K562 (cell line): ENCODE measurements around the gene CEBPE. TPM values are rescaled to one million over a fixed set of nuclear protein-coding genes. Genes with fewer than 3 reads are reported as not detected.

Experiments used
- DMBX1 ChIP-seq: fragments of 250-450 bp; sonication (Bioruptor Pico); IDR thresholded peaks from 2 replicates; pipeline ENCODE4 v1.8.0; 2022; ENCODE audit warnings: inconsistent platforms, mild to moderate bottlenecking, moderate library complexity, borderline replicate concordance
- ELF4 ChIP-seq: fragments of 450-650 bp; formaldehyde crosslinking; IDR thresholded peaks from 2 replicates; pipeline ENCODE4 v1.4.0; 2022; ENCODE audit warnings: missing genetic modification characterization
- GABPB2 ChIP-seq: fragments of 250-450 bp; sonication (Bioruptor Pico); conservative IDR thresholded peaks from 2 replicates; pipeline ENCODE4 v1.5.1; 2021; ENCODE audit warnings: mild to moderate bottlenecking
- GATAD2A ChIP-seq: fragments of 450-650 bp; IDR thresholded peaks from 2 replicates; pipeline ENCODE4 v1.6.1; 2017
- HOXB6 ChIP-seq: fragments of 250-450 bp; sonication (Bioruptor Pico); IDR thresholded peaks from 2 replicates; pipeline ENCODE4 v1.5.1; 2022; ENCODE audit warnings: mild to moderate bottlenecking, borderline replicate concordance
- MAZ ChIP-seq, 2 experiments: fragments of 450-650 bp in 1 of 2; sonication (generic) in 1 of 2; formaldehyde crosslinking; IDR thresholded peaks in 1 of 2; conservative IDR thresholded peaks in 1 of 2; 2 replicates each; pipeline versions ENCODE4 v1.4.0 to v1.5.0; 2020; ENCODE audit warnings: mild to moderate bottlenecking in 1 of 2, missing genetic modification reagents in 1 of 2
- NCOA6 ChIP-seq: fragments of 450-650 bp; IDR thresholded peaks from 2 replicates; pipeline ENCODE4 v1.6.1; 2017; ENCODE audit warnings: mild to moderate bottlenecking
- NRF1 ChIP-seq, 2 experiments: fragments of 450-650 bp; IDR thresholded peaks in 1 of 2; conservative IDR thresholded peaks in 1 of 2; 2 replicates each; pipeline ENCODE4 v1.6.1; 2014; ENCODE audit warnings: mild to moderate bottlenecking in 2 of 2
- RBM17 ChIP-seq: fragments of 200-400 bp; formaldehyde crosslinking; IDR thresholded peaks from 2 replicates; pipeline ENCODE4 v1.6.1; 2017; ENCODE audit warnings: low read depth, mild to moderate bottlenecking, low read length, borderline replicate concordance
- SMC3 ChIP-seq: conservative IDR thresholded peaks from 2 replicates; pipeline ENCODE4 v1.6.1; 2011; ENCODE audit warnings: low read depth, low read length, improper control_type of control experiment; ENCODE audit not compliant: insufficient read depth
- STAT5B ChIP-seq: fragments of 250-450 bp; sonication (Bioruptor Pico); IDR thresholded peaks from 2 replicates; pipeline ENCODE4 v1.8.0; 2021; ENCODE audit warnings: mild to moderate bottlenecking, inconsistent platforms
- TCF7L2 ChIP-seq: fragments of 150-350 bp; IDR thresholded peaks from 2 replicates; pipeline ENCODE4 v1.6.1; 2016; ENCODE audit warnings: low read depth, mild to moderate bottlenecking, low read length, moderate library complexity
- ZFX ChIP-seq: sonication (generic); formaldehyde crosslinking; IDR thresholded peaks from 2 replicates; pipeline ENCODE4 v1.8.0; 2022; ENCODE audit warnings: mild to moderate bottlenecking, missing genetic modification reagents, moderate library complexity
- ZNF589 ChIP-seq: fragments of 200-800 bp; sonication (Bioruptor generic); IDR thresholded peaks from 2 replicates; pipeline ENCODE4 v1.6.1; 2016; ENCODE audit warnings: low read depth, missing genetic modification characterization, missing compliant biosample characterization
- ZNF766 ChIP-seq: fragments of 200-800 bp; sonication (Bioruptor generic); conservative IDR thresholded peaks from 2 replicates; pipeline ENCODE4 v1.6.1; 2016; ENCODE audit warnings: missing genetic modification characterization, missing compliant biosample characterization
- polyA plus RNA-seq, 8 experiments: library from polyadenylated mRNA; depleted of rRNA in 4 of 8; stranded (reverse) in 5 of 8; unstranded in 3 of 8; fragments of >200 nt; fragmentation: Nextera tagmentation in 2 of 8; fragmentation: Illumina TruSeq in 1 of 8; extraction: Ambion mirVana in 2 of 8; extraction: Trizol in 1 of 8; gene quantifications; 2 replicates each; pipeline versions ENCODE4 v1.2.1 to v1.2.3, GENCODE V29; 2011 to 2014; ENCODE audit warnings: inconsistent platforms in 1 of 8, missing spikeins in 1 of 8
- total RNA-seq, 7 experiments: library from RNA; depleted of rRNA in 6 of 7; stranded (reverse); fragments of >200 nt in 6 of 7; fragmentation: Illumina TruSeq in 2 of 7; extraction: Trizol in 2 of 7; gene quantifications; 2 replicates each; pipeline versions ENCODE4 v1.2.1 to v1.2.3, GENCODE V29; 2011 to 2021; ENCODE audit warnings: low replicate concordance in 1 of 7
- TF ChIP-seq, protein P1 (sequence below): fragments of 450-650 bp; IDR thresholded peaks from 2 replicates; pipeline ENCODE4 v1.6.1; 2017; ENCODE audit warnings: antibody characterized with exemption, mild to moderate bottlenecking
- TF ChIP-seq, protein P2 (sequence below): fragments of 200-400 bp; formaldehyde crosslinking; IDR thresholded peaks from 2 replicates; pipeline ENCODE4 v1.6.1; 2017; ENCODE audit warnings: mild to moderate bottlenecking, low read depth, low read length, moderate library complexity
- TF ChIP-seq, protein P3 (sequence below): sonication (generic); formaldehyde crosslinking; IDR thresholded peaks from 2 replicates; pipeline ENCODE4 v1.9.0; 2022; ENCODE audit warnings: mild to moderate bottlenecking, missing genetic modification reagents

CEBPE gene
- total and polyA plus RNA-seq, 9 of the 15 experiments (the other 6 are each of a cell fraction or from before 2014, with no cell fraction given) = 0.09 to 0.15 (median 0.13) TPM; not detected in 6

DNA sequence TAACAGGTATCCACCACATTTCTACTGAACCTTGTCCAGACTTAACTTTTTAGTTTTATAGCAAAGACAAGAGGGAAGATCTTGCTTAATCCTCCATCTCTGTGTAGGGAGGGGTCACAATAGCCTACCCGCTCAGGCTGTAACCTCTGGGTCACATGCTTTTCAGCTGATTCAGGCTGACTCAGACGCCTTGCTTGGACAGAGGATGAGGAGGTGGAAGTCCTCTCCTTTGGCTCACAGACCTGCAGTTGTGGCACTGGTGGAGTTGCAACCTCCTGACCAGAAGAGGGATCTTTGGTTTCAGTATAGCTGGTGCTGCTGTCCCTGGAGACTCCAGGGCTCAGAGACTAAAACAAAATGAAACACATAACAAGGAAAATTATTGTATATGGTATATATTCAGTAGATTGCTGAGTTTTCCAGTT, 40.4 kb downstream of the CEBPE start (continued):
- TF ChIP-seq, protein P1, sequence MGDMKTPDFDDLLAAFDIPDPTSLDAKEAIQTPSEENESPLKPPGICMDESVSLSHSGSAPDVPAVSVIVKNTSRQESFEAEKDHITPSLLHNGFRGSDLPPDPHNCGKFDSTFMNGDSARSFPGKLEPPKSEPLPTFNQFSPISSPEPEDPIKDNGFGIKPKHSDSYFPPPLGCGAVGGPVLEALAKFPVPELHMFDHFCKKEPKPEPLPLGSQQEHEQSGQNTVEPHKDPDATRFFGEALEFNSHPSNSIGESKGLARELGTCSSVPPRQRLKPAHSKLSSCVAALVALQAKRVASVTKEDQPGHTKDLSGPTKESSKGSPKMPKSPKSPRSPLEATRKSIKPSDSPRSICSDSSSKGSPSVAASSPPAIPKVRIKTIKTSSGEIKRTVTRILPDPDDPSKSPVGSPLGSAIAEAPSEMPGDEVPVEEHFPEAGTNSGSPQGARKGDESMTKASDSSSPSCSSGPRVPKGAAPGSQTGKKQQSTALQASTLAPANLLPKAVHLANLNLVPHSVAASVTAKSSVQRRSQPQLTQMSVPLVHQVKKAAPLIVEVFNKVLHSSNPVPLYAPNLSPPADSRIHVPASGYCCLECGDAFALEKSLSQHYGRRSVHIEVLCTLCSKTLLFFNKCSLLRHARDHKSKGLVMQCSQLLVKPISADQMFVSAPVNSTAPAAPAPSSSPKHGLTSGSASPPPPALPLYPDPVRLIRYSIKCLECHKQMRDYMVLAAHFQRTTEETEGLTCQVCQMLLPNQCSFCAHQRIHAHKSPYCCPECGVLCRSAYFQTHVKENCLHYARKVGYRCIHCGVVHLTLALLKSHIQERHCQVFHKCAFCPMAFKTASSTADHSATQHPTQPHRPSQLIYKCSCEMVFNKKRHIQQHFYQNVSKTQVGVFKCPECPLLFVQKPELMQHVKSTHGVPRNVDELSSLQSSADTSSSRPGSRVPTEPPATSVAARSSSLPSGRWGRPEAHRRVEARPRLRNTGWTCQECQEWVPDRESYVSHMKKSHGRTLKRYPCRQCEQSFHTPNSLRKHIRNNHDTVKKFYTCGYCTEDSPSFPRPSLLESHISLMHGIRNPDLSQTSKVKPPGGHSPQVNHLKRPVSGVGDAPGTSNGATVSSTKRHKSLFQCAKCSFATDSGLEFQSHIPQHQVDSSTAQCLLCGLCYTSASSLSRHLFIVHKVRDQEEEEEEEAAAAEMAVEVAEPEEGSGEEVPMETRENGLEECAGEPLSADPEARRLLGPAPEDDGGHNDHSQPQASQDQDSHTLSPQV = peak; percentile 90
- TF ChIP-seq ELF4 (no peak), SMC3 (no peak), RBM17 (no peak), MAZ (CRISPR knock-in tag; conservative IDR thresholded peaks at IDR 0.05 in 1 of 2, IDR thresholded peaks at IDR 0.05 in 1 of 2) (peak in 1 of 2 experiments; percentile 29; a peak in 1 of 4 replicates), NRF1 (conservative IDR thresholded peaks at IDR 0.05 in 1 of 2, IDR thresholded peaks at IDR 0.05 in 1 of 2) (peak; percentile 20 to 45; a peak in 1 of 4 replicates), TCF7L2 (no peak), GABPB2 (no peak), STAT5B (CRISPR knock-in tag) (no peak), NCOA6 (no peak), ZFX (CRISPR knock-in tag) (no peak), GATAD2A (no peak), HOXB6 (CRISPR knock-in tag) (no peak), DMBX1 (peak; percentile 42; the same call in 1 of the 2 replicates), ZNF766 (CRISPR knock-in tag) (peak; percentile 23), ZNF589 (CRISPR knock-in tag) (peak; percentile 74; the same call in 1 of the 2 replicates)
- TF ChIP-seq, protein P2, sequence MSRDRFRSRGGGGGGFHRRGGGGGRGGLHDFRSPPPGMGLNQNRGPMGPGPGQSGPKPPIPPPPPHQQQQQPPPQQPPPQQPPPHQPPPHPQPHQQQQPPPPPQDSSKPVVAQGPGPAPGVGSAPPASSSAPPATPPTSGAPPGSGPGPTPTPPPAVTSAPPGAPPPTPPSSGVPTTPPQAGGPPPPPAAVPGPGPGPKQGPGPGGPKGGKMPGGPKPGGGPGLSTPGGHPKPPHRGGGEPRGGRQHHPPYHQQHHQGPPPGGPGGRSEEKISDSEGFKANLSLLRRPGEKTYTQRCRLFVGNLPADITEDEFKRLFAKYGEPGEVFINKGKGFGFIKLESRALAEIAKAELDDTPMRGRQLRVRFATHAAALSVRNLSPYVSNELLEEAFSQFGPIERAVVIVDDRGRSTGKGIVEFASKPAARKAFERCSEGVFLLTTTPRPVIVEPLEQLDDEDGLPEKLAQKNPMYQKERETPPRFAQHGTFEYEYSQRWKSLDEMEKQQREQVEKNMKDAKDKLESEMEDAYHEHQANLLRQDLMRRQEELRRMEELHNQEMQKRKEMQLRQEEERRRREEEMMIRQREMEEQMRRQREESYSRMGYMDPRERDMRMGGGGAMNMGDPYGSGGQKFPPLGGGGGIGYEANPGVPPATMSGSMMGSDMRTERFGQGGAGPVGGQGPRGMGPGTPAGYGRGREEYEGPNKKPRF = no peak
- TF ChIP-seq, protein P3, sequence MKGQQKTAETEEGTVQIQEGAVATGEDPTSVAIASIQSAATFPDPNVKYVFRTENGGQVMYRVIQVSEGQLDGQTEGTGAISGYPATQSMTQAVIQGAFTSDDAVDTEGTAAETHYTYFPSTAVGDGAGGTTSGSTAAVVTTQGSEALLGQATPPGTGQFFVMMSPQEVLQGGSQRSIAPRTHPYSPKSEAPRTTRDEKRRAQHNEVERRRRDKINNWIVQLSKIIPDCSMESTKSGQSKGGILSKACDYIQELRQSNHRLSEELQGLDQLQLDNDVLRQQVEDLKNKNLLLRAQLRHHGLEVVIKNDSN = peak; percentile 88
